Stimulated activated CD4-positive, alpha-beta T cell treated with anti-CD3 and anti-CD28 coated beads, Interleukin-2, amount 100 ng/mL, for 24 hours (primary cell): ENCODE results near the gene INAVA.
"Not testable (repeated sequence)": the region's sequence is repeated elsewhere in the genome, so short reads cannot be mapped to it uniquely, and the experiment has no call there.

ENCODE experiments used
- DNase-seq, 2 donors: peaks; one replicate each; pipeline ENCODE4 v3.0.0-alpha.2; 2020

INAVA gene

DNA sequence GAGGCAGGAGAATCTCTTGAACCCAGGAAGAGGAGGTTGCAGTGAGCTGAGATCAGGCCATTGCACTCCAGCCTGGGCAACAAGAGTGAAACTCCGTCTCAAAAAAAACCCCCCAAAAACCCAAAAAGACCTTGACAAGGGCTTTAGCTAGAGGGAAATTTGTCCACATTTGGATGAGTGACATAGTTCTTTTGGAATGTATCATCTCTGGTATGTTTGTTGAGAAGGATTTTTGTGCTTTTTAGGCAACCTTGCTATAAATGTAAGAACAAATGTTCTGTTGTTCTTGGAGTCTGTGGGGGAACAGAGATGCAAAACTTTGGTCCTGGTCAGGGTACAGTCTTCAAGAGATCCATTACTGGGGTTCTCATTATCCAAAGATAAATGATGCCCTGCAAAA, 28.9 kb downstream of the INAVA start:
- no peak for DNase-seq

DNA sequence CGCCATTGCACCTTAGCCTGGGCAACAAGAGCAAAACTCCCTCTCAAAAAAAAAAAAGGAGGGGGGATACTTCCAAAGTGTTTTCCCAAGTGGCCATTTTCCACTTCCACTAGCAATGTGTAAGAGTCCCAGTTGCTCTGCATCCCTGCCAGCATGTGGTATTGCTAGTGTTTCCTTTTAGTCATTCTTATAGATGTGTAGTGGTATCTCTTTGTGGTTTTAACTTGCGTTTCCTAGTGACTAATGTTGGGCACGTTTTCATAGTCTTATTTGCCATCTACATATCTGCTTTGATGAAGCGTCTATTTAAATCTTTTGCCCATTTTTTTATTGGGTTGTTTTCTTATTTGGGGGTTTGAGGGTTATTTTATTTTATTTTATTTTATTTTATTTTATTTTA, 31.1 kb downstream of the INAVA start:
- DNase-seq, result peak in 1 of 2 donors; percentile 17

DNA sequence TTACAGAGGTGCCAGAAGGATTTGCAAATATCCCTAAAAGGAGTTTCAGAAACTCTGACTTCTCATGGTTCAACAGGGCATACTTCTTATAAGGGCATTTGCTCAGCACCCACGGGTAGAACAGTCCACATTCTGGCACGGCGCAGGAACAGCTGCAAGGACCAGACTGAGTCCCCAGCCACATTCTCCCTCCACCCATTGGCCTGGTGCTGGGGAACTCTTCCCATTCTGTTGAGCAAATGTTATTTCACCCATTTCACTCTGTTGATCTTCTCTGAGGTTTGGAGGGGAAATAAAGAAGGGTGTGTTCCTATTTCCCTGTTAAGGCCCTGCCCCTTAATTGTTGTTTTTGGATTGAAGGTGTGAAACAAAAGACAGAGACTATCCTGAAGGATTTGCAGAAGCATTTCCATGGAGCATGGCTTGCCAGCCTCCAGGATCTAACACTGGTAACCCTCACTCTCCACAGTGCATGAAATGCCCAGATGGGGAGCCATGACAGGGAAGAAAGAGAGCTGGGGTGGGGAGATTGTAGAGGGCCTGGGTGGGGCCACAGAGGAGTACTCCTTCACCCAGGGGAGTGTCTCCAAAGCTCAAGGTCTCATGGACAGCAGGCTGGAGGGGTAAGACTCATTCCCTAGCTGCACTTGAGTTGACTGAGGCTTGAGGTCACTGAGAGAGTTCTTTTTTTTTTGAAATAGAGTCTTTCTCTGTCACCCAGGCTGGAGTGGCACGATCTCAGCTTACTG, 35.0 kb downstream of the INAVA start:
- DNase-seq, result no peak

DNA sequence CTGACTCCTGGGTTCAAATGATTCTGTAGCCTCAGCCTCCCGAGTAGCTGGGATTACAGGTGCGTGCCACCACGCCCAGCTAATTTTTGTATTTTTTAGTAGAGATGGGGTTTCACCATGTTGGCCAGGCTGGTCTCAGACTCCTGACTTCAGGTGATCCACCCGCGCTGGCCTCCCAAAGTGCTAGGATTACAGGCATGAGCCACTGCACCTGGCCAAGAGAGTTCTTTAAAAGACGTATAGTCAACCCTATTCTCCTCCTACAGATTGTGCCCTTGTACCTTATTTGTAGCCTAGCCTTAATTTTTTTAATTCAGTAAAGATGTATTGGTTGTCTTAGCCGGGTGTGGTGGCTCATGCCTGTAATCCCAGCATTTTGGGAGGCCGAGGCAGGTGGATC, 35.6 kb downstream of the INAVA start:
- DNase-seq, result not testable (repeated sequence)

DNA sequence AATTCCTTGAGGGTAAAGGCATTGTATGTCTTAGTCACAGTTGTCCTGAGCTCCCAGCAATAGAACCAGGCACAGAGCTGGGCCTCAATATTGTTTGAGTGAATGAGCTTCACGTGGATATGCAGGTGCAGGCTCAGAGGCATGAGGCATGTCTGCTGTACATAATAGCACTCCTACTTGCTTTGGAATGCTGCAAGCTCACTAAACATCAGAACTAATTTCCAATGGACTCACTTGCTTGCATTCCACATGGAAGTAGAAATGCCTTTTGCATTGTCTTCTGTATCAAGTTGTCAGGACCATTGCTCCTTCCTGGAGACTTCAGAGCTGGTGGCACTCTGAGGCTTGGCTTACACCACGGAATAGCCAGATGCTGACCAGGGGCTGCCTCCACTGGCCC, 37.1 kb downstream of the INAVA start:
- DNase-seq, result no peak

DNA sequence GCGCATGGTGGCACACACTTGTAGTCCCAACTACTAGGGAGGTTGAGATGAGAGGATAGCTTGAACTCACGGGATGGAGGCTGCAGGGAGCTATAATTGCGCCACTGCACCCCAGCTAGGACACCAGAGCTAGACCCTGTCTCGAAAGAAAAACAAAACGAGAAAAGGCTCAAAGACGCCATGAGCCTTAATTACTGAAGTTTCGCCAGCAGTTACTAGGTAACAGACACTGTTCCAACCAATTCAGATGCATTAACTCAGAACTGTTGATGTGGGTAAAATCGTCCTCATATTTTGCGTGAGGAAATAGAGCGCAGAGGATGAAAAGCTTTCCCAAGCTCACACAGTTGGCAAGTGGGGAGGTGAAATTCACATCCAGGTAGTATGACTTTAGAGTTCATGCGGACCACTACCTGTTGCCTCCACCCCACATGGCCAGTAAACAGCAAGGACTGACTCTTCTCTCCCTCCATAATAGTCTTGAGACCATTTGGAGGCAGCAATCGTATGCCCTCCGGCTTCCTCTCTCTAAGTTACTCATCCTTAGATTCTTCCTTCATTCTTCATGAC, 40.1 kb downstream of the INAVA start:
- no peak for DNase-seq

DNA sequence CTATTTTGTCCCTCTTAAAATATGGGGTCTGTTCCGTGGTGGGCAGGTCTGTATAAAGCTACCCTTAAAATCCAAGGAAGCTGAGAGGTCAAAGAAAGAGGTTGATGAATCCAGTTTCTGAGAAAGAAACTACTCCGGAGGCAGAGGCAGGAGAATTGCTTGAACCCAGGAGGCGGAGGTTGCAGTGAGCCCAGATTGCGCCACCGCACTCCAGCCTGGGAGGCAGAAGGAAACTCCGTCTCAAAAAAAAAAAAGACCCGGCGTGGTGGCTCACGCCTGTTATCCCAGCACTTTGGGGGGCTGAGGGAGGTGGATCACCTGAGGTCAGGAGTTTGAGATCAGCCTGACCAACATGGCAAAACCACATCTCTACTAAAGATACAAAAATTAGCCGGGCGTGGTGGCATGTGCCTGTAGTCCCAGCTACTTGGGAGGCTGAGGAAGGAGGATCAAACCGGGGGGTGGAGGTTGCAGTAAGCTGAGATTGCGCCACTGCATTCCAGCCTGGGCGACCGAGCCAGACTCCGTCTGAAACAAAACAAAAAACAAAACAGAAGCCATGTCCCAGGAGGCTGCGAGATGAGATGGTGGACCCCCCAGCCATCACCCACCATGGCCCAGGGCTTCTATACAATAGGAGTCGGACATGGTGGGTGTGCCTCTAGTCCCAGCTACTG, 40.7 kb downstream of the INAVA start:
- DNase-seq, result not testable (repeated sequence)

DNA sequence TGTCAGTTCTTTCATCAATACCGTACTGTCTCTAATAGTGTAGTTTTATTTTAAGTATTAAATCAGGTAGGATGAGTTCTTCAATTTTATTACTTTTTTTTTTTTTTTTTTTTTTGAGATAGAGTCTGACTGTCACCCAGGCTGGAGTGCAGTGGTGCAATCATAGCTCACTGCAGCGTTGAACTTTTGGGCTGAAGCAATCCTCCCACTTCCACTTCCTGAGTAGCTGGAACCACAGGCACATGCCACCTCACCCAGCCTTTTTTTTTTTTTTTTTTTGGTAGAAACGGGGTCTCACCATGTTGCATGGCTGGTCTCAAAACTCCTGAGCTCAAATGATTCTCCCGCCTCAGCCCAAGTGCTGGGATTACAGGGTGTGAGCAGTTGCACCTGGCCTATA, 44.3 kb downstream of the INAVA start:
- no peak for DNase-seq

DNA sequence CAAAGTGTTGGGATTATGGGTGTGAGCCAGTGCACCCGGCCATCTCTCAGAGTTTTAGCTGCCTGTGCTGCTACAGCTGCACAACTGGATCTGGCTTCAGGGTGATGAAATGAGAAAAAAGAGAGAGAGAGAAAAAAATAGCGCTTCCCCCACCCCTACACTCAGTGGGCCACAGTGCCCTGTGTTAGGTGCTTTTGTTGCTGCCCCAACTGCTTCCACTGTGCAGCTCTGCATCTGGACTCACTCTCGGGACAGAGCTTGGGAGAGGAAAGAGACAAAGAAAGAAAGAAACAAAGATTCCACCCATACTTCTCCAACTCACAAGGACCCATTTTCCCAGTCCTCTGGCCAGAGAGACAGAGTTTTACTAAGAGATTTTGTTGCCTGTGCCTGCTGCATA, 50.4 kb downstream of the INAVA start:
- DNase-seq, result no peak

DNA sequence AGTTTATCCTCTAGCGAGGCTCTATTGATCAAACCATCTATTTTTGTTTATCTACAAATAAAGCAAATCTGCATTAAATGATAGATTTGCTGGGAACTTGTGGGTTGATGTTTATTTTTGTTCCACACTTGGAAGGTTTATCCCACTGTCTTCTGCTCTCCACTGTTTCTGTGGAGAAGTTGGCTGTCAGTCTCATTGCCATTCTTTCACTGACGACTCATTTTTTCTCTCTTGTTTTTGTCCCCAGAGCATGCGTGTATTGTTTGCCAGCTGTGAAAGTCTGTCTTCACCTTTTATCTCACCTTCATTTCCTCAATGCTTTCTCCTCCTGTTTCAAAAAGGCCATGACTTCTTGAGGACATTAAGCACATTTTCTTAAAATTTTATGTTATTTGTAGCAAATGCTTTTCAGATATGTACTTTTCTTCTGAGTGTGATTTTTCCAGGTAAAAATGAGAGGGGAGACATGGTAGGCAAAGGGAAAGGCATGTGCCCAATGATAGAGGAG, 52.4 kb downstream of the INAVA start:
- DNase-seq, result no peak

DNA sequence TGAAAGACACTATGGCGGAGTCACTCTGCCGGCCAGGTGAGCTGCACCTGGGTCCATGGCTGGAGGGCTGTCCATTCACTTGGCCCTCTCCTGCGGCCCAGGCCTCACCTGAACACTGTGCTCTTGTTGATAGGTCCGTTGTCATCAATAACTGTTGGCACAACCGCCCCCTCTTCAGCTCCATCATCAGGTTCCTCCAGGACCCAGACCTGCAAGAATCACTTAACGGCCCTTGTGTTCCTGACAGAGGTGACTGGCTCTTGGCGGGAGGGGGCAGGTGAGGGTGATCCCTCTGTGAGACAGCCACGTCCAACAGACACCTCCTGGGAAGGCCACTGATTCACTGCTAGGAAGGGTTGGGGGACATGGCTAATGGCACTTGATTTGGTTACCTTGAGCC, 54.9 kb downstream of the INAVA start:
- DNase-seq, result no peak

DNA sequence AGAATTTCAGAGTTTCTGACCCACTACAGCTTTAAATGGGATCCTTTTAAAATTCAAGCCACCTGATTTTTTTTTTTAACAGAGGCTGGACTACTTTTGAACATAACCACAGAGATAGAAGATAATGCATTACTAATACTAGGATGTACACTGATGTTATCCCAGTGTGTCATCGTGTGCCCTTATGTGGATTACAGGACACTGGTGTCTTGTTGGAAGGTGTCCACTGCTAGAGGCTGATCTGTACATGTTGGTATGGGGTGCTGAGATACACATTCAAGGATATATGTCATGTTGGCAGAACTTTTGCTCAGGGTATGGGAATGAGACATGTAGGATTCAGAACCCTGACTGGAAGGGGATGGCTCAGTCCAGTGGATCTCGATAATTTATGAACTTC, 56.3 kb downstream of the INAVA start:
- no peak for DNase-seq

DNA sequence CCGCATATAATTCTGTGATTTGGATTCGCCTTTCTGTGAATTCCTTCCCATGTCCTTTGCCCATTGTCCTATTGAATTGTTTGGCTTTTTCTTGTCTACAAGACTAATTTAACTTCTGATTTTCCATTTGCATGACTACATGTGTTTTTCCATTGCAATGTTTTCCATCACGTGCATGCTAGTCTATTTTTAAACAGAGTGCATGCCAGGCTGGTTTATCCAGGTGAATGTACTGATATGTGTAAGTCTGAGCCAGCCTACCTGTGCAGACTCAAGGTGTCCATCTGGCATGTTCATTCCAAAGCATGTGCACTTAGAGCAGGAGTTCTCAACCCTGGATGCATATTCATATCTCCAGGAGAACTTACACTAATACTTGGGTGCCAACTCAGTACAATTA, 59.7 kb downstream of the INAVA start:
- DNase-seq, result no peak

DNA sequence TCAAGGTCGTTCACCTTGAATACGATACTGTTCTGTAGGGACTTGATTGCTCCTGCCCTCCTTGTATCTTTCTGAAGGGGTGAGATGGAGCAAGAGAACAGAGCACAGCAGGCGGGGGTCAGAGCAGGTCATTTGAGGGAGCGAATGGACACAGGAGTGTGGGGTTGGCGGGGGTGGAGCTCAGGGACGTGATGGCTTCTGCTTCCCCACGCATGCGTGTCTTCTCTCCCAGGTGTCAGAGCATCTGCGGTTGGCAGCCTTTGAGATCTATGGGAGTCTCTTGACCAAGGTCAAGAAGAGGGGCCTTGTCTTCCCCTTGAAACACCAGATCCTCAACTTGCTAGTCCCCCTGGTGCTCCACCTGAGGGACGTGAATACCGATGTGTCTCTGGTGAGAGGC, 63.9 kb downstream of the INAVA start:
- DNase-seq, result no peak

DNA sequence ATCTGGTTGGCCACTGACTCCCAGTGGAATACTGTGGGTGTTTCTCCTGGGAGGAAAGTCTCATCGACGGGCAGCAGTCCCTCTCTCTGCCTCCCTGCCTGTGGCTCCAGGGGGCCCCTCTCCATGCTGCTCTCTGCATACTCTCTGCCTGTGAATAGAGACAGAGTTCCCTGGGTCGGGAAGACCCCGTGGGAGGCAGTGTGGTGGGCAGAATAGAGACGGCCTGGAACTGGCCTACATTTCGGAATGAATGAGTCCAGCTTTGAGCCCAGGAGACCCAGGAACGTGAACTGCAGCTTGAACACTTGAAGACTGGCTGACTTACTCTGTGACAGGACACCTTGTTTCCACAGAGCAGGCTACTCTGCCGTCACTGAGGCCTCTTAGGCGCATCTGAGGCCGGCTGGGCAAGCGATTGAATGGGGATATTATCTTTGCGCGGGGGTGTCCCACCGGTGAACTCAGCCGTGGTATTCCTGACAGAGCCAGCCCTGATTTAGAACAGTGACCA, 64.8 kb downstream of the INAVA start:
- DNase-seq, result no peak

DNA sequence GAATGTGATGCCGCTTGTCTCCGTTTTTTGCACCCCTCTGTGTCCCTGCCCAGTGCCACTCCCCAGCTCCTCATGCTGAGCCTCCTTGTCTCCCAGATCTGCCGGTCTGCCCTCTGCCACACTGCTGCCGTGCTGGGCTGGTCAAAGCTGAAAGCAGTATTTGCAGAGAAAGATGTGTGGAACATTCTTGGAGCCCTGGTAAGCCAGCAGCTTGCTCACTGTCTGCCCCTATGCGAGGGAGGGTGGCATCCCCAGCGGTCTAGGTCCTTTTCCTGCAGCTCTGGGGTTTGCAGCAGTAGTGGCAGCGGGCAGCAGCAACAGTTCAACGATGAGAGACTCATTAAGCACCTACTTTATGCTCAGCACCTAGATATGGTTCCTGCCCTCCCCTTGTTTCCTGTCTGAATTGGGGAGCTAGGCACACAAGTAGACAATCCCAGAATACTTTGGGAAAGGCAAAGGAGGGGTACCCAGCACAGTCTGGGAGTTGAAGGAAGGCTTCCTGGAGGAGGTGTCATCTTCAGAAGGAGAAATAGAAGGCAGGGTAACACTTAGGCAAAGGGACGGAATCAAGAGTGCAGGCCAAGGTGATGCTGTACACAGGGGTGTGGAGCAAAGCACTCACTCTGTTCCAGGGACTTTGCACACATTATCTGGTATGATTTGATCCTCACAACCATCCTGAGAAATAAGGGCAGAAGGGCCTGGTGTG, 65.7 kb downstream of the INAVA start:
- no peak for DNase-seq

DNA sequence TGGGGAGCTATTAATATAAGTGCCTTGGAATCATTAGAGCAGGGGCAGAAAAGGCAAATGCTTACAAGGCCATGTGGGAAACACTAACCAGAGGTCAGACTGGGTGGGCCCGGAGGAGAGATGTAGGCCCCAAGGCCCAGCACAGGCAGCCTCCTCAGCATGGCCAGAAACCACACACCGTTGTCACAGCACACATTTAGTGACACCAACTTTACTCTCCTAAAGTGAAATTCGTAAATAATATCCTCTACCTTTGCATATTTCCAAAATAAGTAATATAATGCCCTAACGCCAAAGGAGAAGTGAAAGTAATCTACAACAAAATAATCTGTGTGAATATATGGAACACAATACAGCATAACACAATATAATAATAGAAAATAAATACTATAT, 66.2 kb downstream of the INAVA start:
- DNase-seq, result no peak

DNA sequence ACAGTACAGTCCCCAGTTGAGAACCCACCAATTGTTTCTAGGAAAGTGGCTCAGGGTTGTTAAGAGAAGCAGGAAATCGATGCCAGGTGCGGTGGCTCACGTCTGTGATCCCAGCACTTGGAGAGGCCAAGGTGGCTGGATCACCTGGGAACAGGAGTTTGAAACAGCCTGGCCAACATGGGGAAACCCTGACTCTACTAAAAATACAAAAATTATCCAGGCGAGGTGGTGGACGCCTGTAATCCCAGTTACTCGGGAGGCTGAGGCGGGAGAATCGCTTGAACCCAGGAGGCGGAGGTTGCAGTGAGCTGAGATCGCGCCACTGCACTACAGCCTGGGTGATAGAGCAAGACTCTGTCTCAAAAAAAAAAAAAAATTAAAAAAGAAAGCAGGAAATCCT, 67.5 kb downstream of the INAVA start:
- not testable (repeated sequence) for DNase-seq

DNA sequence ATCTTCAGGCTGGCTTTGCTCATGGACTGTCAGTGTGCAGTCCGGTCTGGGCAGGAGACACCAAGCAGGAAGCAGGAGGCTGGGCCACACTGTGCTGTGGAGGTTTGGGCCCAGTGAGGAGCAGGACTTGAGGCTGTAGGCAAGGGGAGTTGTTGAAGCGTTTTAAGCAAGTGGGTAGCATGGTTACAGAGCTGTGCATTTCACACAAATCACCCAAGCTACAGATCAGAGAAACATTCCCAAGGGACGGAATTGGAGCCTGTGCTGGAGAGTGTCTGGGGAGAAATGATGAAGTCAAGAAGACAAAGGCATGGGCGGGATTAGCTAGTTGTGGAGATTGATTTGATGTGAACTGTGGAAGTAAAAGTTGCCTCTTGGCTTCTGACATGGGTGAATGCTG, 67.9 kb downstream of the INAVA start:
- no peak for DNase-seq

DNA sequence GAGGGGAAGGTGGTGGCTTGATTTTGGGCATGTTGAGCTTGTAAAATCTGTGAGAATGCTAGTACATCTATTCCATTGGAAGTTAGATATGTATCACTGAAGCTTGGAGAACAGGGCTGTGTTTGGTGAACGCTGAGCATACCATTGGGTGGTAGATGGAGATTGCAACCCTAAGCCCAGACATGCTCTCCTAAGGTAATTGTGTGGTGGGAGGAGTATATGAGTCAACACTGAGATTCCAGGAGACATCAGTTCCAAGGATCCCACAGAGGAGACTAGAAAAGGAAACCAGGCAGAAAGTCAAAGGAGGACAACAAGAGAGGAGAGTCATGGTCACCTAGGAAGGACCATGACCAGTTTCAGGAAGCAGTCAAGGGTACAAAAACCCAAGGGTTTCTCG, 68.4 kb downstream of the INAVA start:
- DNase-seq, result no peak

DNA sequence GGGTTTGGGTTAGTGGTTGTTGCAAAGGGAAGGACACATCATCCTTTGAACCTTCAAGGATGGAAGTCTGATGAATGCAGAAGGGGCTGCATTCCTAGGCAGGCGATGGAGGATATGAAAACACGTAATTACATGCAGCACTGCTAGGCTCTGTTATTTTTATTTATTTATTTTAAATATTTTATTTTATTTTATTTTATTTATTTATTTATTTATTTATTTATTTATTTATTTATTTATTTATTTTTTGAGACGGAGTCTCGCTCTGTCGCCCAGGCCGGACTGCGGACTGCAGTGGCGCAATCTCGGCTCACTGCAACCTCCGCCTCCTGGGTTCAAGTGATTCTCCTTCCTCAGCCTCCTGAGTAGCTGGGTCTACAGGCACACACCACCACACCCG, 69.2 kb downstream of the INAVA start:
- not testable (repeated sequence) for DNase-seq
